Fibroblast of skin of back (primary cell): ENCODE measurements around the gene HEXA.

Experiments used
- DNase-seq: peaks from one replicate; pipeline ENCODE4 v3.0.0-alpha.2; 2013

Gene HEXA

DNA sequence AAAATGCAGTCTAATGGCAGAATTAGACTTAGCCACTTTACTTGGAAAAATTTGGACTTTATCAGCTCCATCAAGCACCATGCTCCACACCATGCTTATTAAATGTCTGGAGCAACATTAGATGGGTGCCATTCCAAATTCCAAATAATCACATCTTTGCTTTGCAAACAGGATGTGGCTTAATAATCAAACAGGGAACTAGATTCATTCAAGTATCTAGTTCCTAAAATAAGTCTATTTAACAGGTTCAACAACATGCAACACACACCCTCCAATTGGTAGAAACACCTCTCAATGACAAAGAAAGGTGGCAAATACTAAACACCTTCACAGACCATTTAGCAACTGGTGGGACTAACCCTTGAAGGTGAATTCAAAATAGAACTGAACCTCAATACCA lies 3.5 kb downstream of the HEXA start:
- DNase-seq, result no peak

DNA sequence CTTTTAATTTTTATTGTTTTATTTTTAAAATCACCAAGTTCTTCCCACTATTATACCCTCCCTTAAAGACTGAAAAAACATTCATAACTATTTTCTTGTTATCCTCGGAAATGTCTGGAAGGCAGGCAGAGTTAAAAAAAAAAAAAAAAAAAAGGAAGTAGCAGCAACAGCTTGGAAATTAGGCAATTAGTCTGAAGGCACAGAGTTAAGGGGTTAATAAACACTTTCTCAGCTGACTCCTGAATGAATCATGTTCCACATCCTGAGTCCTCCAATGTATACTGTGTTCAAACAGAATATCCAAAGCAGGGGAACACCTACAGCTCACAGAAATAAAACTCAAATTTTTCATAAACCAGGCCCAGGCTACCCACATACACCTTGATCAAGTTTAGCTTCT lies 5.8 kb downstream of the HEXA start:
- no peak for DNase-seq

DNA sequence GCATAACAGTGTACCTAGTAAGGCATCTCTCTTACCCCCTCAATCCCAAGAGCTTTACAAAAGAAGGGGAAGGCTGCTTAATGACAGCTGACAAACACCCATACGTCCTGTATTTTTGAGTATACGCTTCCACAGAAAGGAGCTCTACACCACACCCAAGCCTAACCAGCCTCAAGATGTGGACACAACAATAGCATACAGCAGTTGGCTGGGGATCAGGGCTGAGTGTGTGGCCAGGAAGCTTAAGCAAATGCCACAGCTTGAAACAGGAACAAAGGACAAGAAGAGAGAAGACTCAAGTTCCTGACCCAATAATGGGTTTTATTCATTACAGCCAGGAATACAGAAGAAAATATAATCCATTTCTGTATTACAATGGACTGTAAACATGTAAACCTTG lies 6.9 kb downstream of the HEXA start:
- DNase-seq, result no peak

DNA sequence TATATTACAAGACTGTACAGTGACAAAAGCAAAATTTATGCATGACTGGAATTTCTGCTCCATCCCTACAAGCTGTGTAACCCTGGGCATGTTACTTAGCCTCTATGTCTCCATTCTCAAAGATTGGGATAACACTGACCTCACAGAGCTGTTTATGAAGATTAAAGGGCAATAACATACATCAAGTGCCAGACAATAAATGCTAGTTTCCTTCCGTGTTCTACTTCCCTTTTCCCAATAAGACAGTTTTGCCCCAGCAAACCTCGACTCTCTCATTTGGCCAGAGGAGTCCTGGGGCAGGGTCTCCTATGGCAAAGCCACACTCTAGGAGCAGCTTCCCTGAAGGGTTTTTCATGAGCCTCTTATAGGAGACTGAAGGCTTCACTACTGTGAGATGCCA lies 7.5 kb downstream of the HEXA start:
- DNase-seq, result no peak

DNA sequence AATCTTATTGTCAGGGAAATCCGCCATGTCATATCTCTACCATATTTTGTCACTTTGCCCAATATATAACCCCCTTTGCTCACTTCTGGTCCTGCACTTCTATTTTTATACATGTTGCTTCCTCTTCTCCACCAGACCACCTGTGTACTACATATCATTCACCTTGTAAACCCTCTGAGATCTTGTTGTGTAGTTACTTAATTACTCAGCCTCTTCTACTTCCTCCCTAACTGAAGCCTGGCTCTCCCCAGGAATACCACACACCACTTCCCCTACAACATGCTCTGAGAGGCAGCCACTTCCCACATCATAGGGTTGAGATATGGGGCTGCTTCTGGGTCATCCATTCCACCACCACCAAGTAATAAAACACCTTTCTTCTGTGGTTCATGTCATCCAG lies 10.0 kb downstream of the HEXA start:
- DNase-seq, result no peak

DNA sequence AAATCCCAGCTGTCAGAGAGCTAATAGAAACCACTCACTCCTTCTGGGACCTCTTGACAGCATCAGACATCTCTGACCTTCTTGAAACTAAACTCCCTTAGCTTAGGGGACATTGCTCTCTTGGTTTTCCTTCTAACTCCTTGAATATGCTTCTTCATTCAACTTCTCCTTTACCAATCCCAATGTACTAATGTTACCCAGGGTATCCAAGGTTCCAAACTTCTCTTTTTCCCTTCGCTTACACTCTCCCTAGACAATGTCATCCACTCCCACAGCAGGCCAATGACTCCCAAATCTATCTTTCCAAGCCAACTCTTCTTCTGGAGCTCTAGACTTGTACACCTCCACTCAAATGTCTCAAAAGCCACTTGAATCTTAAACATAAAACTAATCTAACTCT lies 14.6 kb downstream of the HEXA start:
- DNase-seq, result no peak

DNA sequence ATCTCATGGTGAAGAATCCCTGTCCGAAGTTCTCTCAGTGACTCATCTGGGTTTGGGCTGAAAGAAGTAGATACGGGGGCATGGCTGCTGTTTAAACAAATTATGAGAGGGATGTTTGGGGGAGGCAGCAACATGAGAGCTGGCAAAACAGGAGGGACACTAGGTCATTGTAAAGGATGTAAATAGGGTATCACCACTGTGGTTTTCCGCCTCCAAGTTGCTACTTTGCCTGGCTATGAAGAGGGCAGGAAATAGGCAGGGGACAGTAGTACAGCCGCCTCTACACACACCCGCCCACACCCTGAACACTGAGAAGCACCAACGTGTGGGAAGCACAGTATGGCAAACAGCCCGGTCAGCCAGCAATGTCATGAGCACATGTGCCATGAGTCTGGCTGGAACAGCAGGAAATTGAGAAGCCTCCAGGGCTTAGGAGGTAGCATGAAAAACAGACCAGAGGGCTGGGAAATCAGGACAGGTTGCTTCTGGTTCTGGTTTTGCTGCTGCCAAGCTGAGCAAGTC lies 17.1 kb downstream of the HEXA start:
- peak; percentile 20 for DNase-seq

DNA sequence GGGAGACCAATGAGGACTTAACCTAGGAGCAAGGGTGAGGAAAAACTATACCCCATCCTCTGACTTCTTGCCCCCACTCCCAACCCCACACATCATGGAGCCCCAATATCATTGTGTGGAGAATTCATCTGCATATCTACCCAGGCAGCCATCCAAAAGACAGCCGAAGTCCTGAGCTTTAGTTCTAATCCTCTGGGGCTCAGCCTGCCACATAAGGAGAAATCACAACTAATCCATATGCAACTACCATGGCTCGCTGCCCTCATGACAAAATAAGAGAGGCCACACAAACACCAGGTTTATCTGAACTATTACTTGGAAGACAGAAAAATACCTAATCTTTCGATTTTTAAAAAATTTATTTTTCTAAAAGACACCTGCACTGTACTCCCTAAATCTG lies 17.7 kb downstream of the HEXA start:
- no peak for DNase-seq

DNA sequence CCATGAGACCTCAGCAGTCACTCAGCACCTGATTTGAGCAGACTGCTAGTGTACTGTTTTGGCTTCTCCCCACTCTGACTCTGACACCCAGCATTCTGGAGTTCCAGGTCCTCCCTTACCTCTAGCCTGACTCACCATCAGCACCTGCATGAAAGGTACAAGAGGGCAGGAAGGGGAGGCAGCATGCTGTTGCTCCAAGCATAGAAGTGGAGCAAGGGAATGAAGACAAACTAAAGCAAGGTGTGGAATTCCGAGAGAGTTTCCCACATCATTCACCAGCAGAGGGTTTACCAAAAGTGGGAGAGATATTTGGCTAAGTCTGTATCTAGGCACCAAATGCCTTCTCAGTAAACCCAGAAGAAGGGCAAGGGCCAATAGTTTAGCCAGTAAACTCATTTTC lies 21.3 kb downstream of the HEXA start:
- no peak for DNase-seq

DNA sequence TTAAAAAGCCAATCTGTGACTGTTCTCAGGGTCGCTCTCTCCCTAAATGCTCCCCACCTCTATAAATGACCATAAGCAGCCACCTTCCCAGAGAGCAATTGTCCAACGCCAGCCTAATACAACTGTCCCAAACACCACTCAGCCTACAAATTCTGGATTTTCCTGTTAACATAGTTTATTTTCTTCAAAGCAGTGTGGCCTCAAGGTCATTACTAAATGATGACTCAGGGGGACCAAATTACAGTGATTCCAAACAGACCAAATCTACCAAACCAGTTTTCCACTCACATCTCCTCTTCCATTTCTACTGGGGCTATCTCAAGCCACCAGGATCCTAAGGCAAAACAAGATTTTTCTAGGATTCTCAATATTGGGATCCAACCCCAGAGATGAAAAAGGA lies 22.5 kb downstream of the HEXA start:
- DNase-seq, result no peak

DNA sequence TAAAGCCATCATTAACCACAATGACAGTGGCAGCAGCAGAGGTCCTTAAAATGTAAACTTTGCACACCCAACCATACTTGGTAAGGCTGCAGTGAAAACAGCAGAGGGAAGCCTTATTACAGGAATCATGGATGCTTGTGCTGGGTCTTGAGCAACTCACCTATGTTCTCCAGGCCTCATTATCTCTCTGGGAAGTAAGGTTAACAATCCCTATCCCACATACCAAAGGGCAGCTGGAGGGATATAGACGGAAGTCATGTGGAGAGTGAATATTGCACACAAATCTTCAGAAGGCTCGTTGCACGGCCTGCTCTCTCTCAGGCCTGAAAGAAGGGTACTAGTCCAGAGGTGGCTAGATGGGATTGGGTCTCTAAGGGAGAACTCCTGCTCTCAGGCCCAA lies 30.0 kb downstream of the HEXA start:
- DNase-seq, result no peak

DNA sequence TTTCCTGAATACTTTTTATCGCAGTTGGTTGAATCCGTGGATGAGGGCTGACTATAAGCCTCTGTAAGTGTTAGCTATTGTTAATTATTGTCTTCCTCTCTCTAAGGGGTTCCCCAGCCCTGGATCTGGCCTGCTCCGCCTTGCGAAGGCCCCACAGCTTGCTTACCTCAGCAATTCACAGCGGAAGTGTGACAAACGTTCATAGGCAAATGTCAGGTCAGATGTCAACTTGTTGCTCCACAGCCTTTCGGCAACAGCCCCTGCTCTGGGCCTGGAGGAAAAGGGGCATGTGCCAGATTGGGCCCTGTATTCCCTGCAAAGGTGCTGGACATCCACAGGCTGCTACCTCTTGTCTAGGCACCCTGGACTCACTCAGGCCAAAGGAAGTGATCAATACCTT lies 30.5 kb downstream of the HEXA start:
- DNase-seq, result no peak

DNA sequence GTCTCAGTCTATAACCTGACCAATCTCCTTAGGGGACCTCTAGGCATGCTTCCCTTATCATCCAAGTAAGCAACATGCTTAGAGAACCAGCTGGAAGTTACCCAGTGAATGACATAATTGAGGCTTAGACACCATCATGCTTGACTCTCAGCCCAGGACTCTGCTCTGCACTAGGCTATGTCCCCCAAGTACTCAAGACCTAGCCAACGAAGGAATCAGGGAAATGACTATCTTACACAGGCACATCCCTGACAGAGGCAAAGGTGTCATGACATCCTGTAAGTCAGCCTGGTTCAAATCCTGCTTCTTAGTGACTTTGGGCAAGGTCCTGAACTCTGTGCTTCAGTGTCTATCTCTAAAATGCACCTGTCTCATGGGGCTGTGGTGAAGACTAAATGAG lies 31.2 kb downstream of the HEXA start:
- no peak for DNase-seq

DNA sequence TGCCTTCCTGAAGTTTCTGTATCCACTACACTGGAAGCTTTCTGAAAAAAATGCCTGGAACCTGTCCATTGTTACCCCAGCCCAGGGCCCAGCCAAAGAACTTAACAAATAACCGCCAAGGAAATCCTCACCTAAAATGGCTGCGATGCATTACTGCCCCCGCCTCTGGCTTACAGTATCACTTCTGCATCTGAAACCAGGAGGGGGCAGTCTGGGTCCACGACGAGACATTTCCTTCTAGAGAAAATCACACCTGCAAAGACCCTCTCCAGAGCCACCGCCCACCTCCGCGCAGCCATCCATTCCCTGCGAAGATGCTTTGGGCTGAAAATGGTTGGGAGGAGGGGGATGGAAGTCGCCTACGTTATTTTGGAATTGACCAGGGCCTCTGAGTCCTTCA lies 33.4 kb downstream of the HEXA start:
- DNase-seq, result no peak

DNA sequence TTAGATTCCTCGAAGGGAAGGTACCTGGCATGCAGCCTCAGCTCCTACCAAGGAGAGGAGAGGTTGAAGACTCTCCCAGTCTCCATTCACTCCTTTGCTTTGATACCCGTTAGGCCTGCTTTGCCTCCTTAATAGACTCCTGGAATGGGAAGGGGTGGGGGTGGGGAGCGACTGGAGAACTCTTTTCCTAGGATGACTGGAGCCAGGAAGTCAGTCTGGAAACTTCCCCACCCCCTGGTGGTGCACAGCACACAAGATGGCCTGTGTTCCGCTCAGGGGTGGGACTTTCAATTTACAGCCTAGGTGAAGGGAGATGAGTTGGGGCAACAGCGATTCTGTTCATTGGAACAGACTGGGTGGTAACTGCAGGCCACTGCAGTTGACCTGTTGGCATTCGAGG lies 34.5 kb downstream of the HEXA start:
- no peak for DNase-seq

DNA sequence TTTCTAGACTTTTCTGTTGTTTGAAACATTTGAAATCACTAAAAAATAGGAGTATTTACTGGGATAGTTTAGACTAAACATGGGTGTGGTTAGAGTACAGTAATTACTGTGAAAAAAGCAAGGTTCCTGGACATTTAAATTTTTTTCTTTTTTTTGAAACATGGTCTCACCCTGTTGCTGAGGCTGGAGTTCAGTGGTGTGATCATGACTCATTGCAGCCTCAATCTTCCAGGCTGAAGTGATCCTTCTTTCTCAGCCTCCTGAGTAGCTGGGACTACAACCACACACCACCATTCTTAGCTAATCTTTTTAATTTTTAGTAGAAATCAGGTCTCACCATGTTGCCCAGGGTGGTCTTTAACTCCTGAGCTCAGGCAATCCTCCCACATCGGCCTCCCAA lies 35.4 kb downstream of the HEXA start:
- peak; percentile 16 for DNase-seq

DNA sequence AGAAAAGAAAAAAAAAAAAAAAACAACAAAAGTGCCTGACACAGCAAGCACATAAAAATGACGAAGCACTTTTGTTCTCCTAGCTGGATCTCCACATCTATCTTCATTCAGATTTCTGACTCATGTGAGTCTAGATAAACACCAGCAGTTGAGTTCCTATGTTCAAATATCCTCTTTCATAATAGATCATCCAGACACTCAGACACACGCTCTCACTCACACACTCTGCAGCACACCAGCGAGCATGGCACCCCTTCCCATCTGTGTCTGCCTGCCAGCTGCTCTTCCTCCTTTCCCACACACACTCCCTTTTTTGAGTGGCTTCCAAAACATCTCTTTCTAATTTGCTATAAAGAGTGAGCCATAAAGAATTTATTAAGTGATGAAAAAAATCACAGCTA lies 36.0 kb downstream of the HEXA start:
- DNase-seq, result peak; percentile 89

DNA sequence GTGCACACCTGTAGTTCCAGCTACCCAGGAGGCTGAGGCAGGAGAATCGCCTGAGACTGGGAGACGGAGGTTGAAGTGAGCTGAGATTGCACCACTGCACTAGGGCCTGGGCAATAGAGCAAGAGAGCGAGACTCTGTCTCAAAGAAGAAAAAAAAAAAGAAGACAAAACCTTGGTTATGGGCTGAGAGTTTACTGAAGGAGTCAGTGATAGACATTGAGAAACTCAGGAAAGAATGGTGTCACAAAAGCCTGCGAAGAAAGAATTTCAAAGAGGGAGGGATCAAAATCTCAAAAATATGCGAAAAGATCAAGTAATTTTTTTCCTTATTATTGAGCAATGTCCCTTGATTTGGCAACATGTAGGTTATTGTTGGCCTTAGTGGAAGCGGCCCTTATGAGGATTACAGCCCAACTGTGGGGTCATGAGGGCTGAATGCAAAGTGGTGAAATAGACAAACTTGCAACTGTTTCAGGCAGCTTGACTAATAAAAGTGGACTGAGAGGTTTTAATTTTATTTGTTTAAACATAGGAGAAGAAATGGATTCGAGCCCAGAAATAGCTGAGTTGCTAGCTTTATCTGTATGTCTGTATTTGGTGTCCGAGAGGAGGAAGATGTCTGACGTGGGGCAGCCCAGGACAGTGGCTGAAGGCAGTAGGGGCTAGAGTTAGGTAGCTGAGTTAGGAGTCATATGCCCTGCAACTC lies 37.0 kb downstream of the HEXA start:
- DNase-seq, result no peak

DNA sequence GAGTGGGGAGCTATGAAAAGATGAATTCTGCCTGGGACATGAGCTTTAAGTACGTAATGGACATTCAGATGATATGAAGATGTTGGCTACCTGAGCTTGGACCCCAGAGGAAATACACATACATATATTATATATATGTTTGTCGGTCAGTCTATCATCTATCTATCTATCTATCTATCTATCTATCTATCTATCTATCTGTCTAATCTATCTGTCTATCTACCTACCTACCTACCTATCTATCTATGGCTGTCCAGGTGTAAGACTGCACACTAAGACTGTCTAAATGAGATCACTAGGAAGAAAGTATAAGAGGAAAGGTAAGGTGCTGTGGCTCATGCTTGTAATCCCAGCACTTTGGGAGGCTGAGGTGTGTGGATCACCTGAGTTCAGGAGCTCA lies 37.7 kb downstream of the HEXA start:
- DNase-seq, result no peak

DNA sequence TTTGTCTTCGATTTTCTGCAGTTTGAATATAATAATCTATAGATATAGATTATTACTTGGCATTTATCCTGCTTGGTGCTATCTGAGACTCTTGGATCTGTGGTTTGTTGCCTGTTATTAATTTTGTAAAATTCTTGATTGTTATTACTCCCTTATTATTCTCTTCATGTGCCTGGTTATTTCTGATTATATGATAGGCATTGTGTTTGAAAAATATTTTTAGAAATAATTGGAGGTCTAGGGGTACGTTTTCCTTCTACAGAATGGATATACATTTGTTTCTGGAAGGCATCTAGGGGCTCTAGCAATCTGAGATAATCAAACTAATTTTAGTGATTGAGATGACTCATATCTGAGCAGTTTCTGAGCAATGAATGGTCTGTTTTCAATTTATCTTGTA lies 41.0 kb downstream of the HEXA start:
- DNase-seq, result no peak

DNA sequence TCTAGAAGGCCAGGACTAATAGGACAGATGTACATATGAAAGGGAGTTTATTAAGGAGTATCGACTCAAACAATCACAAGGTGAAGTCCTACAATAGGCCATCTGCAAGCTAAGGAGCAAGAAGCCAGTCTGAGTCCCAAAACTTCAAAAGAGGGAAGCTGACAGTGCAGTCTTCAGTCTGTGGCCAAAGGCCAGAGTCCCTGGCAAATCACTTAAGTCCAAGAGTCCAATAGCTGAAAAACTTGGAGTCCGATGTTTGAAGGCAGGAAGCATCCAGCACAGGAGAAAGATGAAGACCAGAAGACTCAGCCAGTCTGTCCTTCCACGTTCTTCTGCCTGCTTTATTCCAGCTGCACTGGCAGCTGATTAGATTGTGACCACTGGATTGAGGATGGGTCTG lies 44.8 kb downstream of the HEXA start:
- no peak for DNase-seq

DNA sequence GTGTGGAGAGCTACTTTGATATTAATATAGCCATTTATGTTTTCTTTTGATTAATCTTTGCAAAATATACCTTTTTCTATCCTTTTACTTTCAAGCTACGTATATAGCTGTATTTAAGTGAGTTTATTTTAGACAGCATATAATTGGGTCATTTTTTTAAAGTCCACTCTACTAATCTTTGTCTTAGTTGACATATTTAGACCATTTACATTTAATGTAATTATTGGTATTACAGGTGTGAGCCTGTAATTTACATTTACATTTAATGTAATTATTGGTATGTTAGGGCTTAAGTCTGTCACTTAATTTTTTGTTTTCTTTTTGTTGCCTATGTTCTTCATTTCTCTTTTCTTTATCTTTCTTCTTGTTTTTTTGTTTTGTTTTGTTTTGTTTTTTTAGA lies 52.1 kb downstream of the HEXA start:
- no peak for DNase-seq

DNA sequence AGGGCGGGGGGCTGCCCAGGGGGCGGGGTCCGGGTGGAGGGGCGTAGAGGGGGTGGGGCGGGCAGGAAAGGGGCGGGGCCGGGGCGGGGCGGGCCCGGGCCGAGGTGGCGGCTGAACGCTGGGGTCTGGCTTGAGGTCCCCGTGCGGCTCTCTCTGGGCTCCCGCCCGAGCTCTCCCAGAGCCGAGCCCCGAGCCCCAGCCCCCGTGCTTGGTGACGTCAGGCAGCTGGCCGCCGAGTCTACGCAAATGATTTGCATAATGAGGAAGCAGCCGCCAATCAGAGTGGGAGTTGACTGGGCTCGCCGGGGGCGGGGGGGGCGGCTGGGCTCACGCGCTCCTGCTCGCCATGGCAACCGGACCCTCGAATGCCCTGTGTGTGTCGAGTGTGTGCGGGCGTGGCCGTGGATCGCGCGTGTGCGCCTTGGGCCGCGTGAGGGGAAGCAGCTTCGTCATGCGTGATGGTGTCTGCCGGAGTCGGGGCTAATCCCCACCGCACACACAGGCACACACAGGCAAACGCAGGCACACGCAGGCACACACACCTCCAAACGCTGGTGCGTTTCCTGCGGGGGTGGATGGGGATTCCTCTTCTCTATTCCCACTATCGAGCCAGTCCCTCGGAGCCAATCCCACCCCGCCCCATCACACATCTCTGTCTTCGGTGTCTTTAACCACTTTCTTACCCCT lies 55.7 kb downstream of the HEXA start, which contains the start of gene CELF6:
CELF6 (minus strand) TSS at position 173 of the 687 bp plus-strand sequence. CDS start 283 bp downstream, outside the sequence.
- DNase-seq, result peak; percentile 78

DNA sequence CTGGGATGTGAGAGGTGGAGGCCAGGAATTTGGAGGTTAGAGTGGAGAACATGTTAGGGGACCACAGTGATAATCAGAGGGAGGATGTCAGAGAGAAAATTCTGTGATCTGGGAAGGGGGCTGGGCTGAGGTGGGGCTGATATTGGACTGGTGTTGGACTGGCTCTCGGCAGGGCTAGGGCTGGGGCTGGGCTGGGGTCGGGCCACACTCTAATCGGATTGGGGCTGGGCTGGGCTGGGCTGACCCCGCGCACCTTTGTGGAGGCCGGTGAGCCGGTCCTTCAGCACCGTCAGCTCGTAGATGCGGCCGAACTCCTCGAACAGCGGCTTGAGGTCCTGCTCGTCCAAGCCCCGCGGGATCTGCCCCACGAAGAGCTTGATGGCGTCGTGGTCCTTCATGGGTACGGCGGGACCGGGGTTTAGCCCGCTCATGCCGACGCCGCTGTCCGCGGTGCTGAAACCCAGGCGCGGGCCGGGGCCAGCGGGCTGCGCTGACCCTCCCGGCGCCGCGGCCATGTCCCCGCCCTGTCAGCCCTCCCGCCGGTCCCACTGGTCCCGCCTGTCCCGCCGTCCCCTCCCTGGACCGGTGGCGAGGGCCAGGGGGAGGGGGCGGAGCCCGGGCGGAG lies 56.3 kb downstream of the HEXA start:
- peak; percentile 66 for DNase-seq
